Measurements from ENCODE around the gene LSM7.

LSM7 gene

GRCh38 chr19:2276429-2276986 is 51.9 kb downstream of the LSM7 start:
- DNase-seq (ENCODE audit: low read depth), result no peak

GRCh38 chr19:2275588-2276428 is 52.6 kb downstream of the LSM7 start:
- DNase-seq (ENCODE audit: low read depth), result no peak

- DNase-seq (ENCODE audit: low read depth), result no peak
These were observed 53.4 kb downstream of the LSM7 start for GRCh38 chr19:2274931-2275535.

- no peak for DNase-seq (ENCODE audit: low read depth)
These were observed 54.1 kb downstream of the LSM7 start for GRCh38 chr19:2274185-2274711.

- peak; percentile 63 for DNase-seq (ENCODE audit: low read depth)
These were observed 54.8 kb downstream of the LSM7 start for GRCh38 chr19:2273356-2274184.

All from stimulated activated CD8-positive, alpha-beta memory T cell treated with anti-CD3 and anti-CD28 coated beads, Interleukin-15, amount 100 ng/mL, for 24 hours (primary cell).